ENCODE data around the gene DGCR2.
"Not testable (repeated sequence)": the region's sequence is repeated elsewhere in the genome, so short reads cannot be mapped to it uniquely, and the experiment has no call there.

Gene DGCR2

DNA sequence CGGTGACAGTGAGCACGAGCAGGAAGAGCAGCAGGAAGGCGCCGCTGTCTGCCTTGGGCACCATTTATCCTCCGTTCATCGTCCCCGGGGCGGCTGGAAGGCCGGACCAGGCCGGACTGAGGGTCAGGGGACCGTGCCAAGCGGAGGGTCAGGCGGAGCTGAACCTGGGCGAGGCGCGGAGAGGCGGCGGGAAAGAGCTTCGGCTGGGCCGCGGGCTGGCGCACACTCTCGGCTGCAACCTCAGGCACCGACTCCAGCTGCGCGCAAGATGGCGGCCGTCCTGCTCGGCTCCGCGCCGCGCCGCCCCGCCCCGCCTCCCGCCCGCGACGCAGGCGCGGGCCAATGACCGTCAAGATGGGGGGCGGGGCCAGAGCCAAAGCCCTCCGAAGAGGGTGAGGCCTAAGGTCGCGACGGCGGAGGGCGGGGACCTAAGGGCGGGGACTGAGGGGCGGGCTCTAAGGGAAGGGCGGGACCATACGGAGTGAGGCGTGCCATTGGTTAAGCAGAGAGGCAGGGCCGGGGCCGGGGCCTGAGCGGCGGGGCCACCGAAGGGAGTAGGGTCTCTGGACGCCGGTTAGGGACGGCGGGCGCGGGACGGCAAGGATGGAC, at the start of gene DGCR2:
Gene DGCR2 (minus strand): TSS at position 270 of the 609 bp plus-strand sequence. CDS start 206 bp downstream, at position 64.
- ATAC-seq: peak; percentile 94 to 96

GRCh38 chr22:19169947-19170318, 47.7 kb upstream of the DGCR2 start:
- no peak for ATAC-seq

DNA sequence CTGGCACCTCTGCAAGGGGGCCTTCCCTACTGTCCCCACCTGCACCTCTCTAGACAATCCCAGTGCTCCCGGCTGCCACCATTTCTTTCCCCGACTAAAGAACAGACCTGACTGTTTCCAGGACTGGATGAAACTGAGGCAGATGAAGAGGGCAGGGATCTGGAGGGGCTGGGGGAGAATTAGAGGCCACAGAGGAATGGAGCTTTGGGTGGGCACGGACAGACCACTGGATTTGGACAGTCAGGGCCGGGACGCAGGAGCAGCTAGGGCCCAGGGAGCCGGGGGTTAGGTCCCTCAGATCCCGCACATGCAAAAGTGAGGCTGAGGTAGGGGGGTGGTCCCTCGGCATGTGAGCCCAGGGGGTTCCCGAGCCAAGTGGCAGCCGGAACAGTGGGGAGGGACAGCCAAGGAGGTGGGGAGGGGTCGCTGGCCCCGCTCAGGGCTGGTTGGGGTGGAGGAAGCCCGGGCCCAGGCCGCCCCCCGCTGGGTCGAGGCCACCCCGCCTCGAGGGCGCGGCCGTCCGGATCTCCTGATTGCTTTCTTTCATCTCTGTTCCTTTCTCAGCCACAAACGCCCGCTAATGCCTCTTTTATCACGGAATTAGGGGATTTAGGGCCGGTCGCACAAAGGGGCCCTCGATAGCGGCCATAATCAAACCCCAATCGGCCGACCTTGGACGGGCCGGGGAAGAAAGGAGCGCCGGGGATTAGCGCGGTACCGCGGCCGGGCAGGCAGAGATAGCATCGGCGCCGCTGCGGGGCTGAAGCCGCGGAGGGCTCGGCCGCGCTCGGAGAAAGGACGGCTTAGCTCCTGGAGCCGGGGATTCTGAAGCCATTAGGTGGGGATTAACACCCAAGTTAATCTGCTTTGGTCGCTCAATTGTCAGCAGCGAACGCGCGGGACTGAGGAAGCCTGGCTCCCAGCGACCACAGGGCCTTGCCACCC, 47.1 kb upstream of the DGCR2 start:
- no peak for ATAC-seq

- ATAC-seq: no peak
Observed at GRCh38 chr22:19168088-19168890, 46.1 kb upstream of the DGCR2 start.

- no peak for ATAC-seq
Observed at GRCh38 chr22:19167106-19167869, 45.1 kb upstream of the DGCR2 start.

DNA sequence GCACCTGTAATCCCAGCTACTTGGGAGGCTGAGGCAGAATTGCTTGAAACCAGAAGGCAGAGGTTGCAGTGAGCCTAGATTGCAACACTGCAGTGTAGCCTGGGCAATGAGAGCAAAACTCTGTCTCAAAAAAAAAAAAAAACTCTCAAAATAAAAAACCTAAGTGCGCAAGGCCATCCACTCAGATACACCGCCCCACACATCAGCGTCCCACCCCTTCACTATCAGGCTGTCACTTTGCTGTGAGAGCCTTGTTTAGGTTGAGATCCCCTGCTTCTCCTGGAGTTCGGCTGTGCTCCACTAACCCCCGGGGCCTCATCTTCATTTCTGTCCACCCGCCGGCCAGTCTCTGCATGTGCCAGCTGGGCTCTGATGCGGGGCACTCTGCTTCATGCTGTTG, 44.2 kb upstream of the DGCR2 start:
- ATAC-seq: no peak

GRCh38 chr22:19164425-19164824, 42.2 kb upstream of the DGCR2 start:
- no peak for ATAC-seq

DNA sequence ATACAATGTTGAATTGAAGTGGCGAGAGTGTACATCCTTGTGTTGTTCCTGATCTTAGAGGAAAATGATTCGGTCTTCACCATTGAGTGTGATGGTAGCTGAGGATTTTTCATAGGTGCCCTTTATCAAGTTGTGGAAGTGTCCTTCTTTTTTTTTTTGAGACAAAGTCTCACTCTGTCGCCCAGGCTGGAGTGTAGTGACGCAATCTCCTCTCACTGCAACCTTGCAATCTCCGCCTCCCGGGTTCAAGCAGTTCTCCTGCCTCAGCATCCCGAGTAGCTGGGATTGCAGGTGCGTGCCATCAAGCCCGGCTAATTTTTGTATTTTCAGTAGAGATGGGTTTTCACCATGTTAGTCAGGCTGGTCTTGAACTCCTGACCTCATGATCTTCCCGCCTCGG, 36.4 kb upstream of the DGCR2 start:
- not testable (repeated sequence) for ATAC-seq

GRCh38 chr22:19156109-19156508, 33.9 kb upstream of the DGCR2 start:
- ATAC-seq: not testable (repeated sequence)

GRCh38 chr22:19152942-19153883, 31.0 kb upstream of the DGCR2 start:
- ATAC-seq: no peak

DNA sequence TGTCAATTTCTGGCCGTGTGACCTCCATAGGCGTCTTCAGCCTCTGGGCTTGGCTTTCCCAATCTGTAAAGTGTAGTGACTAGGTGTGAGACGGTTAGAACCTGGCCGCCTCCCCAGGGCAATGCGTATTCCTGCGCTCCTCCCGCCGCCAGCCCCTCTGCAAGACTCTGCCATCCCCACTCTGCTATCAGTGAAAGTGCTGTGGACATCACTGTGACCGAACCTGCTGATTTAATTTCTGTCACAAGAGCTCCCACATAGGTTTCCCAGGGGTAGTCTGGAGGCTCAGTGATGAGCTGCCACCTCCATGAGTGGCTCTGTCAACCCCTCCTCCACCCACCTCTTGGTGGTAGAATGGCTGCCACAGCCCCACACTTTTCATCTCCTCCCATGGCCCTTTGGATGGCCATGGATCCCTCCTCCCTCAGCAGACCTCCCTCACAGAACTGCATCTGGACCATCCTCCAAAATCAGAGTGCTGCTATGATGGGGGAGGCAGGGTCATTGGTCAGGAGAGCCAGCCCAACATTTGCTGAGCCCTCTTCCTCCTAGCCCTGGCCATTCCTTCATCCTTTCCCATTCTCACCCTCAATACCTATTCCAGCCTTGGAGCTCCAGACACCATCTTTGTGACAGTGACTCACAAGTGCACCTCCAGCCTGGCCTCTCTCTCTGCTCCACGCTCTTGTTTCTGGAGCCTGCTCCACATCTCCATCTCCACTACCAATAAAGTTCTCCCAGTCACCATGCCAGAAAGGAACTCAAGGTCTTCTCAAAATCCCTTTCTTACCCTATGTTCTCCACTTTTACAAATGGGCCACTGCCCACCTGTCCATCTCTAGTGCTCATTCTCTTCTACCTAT, 29.3 kb upstream of the DGCR2 start:
- ATAC-seq: no peak

DNA sequence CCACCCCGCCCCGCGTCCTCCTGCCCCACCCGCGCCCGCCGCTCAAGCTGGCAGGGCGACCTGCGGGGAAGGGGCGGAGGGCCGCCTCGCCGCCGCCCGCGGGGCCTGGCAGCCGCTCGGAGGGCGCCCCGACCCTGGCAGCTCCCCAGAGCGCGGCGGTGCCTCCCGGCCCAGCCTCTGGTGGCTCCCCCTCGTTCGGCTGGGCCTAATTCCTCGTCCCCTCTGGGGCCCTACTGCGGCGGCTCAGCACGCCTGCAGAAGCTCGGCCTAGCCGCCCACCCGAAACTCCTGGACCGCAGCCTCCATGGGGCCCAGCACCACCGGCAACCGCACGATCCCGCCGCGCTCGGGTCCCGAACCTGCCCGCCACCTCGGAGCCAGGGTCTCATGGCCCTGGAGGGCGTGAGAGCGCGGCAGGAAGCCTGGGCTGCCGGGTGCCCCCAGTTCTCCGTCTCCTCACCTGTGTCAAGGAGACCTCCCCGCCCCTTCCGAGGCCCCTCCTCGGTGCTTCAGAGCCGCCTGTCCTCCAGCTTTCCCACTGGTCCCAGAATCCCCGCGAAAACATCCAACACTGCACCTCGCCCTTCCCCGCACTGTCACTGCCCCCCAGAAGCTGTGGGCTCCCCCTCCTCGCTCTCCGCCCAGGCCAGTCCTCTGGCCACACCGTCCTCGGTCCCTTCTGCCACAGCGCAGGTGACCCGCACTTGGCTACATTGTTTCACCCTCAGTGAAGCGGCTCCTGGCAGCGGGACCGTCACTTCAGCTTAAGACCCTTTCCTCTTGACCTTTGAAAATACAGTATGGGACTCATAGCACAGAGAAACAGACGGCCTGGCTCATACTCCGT, 28.5 kb upstream of the DGCR2 start:
- ATAC-seq: no peak

DNA sequence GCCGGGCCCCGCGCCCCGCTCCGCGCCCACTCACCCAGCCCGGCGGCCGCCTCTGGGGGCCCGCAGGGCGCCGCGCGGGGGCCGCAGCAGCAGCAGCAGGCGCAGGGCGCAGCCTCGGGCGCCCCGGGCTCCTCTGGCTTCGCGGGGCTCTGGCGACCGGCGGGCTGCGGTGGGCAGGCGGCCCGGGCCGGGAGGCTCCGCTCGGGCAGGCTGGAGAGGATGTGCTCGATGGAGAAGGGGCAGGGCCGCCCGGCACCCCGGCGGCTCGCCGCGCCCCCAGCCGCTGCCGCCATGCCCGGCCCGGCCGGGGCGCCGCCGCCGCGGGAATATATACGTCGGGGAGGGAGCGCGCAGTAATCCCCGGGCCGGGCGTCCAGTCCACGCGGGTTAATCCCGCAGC, 27.8 kb upstream of the DGCR2 start, which contains the start of gene GSC2:
Gene GSC2 (minus strand): TSS at position 302 of the 400 bp plus-strand sequence. CDS start 9 bp downstream, at position 293.
- ATAC-seq: peak in 1 of 2 donors; percentile 18

DNA sequence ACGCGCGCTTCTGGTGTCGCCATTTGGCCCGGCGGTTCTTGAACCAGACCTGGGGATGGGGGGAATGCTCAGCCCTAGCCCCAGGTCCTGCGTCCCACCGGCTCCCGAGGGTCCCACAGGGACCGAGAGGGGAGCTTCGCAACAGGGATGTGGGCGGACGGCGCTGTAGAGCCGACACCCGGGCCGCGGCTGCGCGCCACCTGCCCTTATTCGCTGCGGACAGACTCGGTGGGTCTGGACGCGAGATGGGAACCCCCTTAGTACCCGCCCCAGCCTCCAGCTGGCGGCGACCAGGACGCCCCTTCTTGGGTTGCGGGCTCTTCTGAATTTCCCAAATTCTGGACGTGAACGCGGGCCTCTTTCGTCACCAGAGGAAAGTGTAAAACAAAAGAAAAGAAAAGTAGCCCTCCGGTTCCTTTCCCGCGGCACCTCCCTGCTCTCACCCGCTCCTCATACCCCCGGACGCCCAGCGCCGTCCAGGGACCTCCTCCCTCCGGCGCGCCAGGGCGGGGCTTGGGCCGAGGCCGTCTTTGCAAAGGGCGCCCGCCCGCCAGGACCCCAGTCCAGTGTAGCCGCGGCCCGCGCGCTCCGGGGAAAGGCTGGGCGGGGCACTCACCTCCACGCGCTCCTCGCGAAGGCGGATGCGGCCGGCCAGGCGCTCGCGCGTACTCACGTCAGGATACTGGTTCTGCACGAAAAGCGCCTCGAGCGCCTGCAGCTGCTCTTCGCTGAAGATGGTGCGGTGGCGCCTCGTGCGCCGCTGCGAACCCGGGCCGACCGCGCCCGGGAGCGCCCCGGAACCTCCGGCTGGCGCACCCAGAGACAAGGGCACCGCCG, 27.1 kb upstream of the DGCR2 start:
- peak in 1 of 2 donors; percentile 5 for ATAC-seq

DNA sequence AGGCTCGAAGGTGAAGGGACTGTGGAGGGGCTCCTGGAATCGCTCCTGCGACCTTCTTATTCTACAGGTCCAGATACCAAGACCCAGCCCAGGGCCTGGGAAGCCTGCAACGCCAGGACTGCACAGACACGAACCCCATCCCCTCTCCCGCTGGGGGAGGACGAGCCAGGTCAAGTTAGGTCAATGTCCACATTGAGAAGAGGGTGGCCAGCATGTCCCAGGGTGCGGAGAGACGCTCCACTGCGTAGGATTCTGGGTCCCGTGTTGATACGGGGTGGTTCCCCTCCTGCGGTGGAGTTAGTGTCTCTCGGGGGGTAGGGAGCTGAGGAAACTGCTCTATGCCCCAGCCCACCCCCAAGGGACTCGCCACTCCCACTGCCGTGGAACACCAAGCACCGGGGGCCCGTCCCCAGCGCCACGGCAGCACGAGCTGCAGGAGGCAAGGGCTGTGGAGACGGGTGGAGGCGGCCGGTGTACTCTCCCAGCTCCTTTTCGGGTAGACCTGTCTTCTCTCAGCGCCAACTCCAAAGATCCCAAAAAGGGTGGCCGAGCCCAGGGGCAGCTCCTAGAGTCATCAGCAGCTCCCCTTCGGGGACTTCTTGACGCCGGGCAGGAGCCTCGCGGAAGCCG, 26.3 kb upstream of the DGCR2 start:
- no peak for ATAC-seq

DNA sequence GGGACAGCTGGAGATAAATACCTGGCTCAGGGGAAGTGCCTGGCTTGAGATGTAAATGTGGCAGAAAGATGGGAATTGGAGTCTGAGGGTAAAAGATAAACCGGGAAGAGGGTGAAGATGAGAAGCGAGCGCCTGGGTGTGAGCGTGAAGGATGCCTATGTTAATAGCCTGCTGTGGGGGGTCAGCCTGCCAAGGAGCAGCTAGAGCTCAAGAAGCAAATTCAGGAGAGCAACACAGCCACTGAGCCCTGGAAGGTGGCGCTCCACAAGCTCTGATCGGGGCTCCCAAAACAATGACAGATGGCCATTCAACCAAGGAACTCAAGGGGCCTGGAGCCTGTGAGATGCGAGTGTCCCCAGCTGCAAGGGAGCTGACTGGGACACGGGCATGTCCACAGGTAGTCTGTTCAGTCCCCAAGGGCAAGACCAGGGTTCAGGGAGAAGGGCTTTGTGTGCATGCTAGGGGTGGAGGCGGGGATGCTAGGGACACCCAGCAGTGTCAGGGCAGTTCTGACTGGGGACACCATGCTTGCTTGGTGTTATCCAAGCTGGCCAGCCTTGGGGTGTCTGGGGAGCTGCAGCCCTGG, 25.1 kb upstream of the DGCR2 start:
- no peak for ATAC-seq

Measured in activated CD4-positive, CD25-positive, alpha-beta regulatory T cell treated with anti-CD3 and anti-CD28 coated beads, Interleukin-2, amount 50 U/mL, for 24 hours (primary cell).